Stimulated activated CD8-positive, alpha-beta memory T cell treated with anti-CD3 and anti-CD28 coated beads, Interleukin-7, amount 100 ng/mL, for 48 hours (primary cell): Measurements from ENCODE around the gene RUFY4.
"Not testable (repeated sequence)": the region's sequence is repeated elsewhere in the genome, so short reads cannot be mapped to it uniquely, and the experiment has no call there.

Source experiments
- DNase-seq, 2 donors: peaks; one replicate each; pipeline ENCODE4 v3.0.0-alpha.2; 2020; ENCODE audit warnings: low read depth in 1 of 2; ENCODE audit errors: extremely low read depth in 1 of 2

The RUFY4 gene

GRCh38 chr2:218081695-218082094, 12.6 kb downstream of the RUFY4 start:
- no peak for DNase-seq

- no peak for DNase-seq
Measured at GRCh38 chr2:218082586-218083351, 13.7 kb downstream of the RUFY4 start.

DNA sequence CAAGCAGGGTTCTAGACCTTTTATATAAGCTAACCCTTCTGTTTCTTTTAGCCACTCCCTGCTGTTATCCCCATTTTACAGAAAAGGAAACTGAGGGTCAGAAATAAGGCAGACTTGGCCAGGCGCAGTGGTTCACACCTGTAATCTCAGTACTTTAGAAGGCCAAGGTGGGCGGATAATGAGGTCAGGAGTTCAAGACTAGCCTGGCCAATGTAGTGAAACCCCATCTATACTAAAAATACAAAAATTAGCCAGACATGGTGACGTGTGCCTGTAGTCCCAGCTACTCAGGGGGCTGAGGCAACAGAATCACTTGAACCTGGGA, 14.3 kb downstream of the RUFY4 start:
- DNase-seq: no peak

DNA sequence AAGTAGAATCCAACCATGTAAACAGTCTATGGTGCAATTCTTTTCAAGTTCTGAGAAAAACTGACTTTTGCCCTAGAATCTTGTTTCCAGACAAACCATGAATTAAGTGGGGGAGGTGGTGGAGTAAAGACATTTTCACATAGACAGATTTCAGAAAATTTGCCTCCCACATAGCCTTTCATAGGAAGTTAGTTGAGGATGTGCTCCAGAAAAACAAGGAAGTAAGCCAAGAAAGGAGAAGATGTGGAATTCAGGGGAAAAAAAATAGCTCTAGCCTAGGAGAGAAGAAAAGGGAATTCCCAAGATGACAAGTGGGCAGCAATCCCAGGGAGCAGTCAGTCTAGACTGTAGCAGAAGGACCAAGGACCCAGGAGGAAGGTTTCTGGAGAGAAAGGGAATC, 17.4 kb downstream of the RUFY4 start:
- DNase-seq: no peak

DNA sequence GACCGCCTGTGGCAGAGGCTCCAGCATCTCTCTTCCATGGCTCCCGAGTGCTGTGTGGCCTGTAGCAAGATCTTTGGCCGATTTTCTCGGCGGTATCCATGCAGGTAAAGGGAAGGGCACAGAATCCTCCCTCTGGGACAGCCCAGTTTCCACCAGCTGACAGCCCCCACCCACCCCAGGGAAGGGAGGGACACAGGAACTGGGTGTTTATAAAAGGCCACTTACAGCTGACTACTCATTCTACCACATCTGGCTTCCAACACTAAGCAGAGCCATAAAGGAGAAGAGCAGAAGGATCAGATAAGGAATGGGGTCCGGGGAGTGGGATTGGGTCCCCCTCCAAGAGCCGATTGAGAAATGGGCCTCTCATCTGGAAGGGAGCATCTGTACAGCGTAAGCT, 20.2 kb downstream of the RUFY4 start:
- no peak for DNase-seq

- DNase-seq: no peak
Measured at GRCh38 chr2:218091746-218092145, 22.7 kb downstream of the RUFY4 start.

DNA sequence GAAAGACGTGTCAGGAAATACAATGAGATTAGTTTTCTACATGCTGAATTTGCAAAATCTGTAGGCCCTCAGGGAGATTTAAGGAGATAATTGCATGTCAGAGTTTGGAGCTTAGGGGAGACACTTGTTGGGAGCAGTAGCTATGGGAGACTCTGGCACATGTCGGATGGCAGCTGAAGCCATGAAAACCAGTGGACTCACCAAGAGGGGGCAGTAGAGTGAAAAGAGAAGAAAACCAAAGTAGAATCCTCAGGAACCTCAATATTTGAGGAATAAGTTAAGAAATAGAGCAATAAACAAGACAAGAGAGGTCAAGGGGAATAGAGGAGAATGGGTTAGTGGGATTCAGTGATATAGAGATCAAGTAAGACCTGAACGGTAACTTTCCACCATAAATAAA, 24.8 kb downstream of the RUFY4 start:
- DNase-seq: no peak

GRCh38 chr2:218095853-218096252, 26.8 kb downstream of the RUFY4 start:
- no peak for DNase-seq

- DNase-seq: no peak
Measured at GRCh38 chr2:218097975-218098374, 28.9 kb downstream of the RUFY4 start.

DNA sequence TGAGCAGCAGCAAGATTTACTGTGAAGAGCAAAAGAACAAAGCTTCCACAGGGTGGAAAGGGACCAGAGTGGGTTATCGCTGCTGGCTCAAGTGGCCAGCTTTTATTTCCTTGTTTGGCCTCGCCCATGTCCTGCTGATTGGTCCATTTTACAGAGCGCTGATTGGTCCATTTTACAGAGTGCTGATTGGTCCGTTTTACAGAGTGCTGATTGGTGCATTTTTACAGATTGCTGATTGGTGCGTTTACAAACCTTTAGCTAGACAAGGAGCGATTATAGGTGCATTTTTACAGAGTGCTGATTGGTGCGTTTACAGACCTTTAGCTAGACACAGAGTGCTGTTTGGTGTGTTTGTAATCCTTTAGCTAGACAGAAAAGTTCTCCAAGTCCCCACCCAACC, 39.8 kb downstream of the RUFY4 start:
- not testable (repeated sequence) for DNase-seq

DNA sequence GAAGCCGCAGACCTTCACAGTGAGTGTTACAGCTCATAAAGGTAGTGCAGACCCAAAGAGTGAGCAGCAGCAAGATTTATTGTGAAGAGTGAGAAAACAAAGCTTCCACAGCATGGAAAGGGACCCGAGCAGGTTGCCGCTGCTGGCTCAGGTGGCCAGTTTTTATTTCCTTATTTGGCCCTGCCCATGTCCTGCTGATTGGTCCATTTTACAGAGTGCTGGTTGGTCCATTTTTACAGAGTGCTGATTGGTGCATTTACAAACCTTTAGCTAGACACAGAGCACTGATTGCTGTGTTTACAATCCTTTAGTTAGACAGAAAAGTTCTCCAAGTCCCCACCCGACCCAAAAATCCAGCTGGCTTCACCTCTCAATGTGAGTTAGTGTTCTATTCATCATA, 52.7 kb downstream of the RUFY4 start:
- DNase-seq: not testable (repeated sequence)

- DNase-seq: not testable (repeated sequence)
Measured at GRCh38 chr2:218122286-218122685, 53.2 kb downstream of the RUFY4 start.

- DNase-seq: no peak
Measured at GRCh38 chr2:218123986-218124385, 54.9 kb downstream of the RUFY4 start.

GRCh38 chr2:218125095-218125494, 56.0 kb downstream of the RUFY4 start:
- no peak for DNase-seq

DNA sequence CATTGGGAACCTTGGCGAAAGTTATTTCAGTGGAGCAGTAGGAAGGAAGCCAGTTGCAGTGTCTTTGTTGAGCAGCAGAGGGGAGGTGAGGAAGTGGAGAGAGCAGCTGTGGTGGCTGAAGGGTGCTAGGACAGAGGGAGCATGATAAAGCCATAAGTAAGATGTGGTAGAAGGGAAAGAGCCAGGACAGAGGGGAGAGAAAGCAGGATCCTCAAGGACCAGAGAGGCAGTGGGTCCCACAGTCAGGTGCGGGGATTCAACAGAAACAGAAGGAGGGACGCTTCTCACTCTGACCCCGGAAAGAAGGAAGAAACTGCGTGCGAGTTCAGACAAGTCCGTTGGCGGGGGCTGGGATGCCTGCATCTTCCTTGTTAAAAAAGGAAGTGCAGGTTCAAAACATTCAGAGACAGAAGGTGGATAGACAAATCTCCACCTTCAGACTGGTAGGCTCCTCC, 56.6 kb downstream of the RUFY4 start, which contains the start of gene CXCR2:
Gene CXCR2, plus strand, starts transcription at position 403 of the 455 bp plus-strand sequence. CDS start 8,774 bp downstream, outside the sequence.
- no peak for DNase-seq

DNA sequence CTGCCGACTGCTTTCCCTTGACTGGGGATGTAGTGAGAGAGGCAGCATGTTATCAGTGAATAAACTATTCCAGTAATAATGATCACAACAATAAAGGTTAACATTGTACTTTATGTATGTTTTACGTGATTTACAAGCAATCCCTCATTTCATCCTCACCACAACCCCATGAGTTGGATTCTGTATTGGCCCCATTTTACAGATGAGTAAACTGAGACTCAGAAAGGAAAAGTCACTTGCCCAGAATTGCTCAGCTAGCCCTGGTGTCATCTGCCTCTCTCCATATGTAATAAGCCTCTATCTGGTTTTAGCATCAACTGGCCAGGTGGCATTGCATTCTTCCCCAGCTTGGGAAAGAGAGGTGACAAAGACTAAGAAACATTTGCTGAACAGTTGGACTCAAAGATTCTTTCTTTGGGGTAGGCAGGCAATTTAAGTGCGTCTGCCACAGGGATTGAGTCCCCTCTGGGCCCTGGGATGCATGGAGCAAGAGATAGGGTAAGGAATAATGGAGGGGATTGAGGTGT, 58.9 kb downstream of the RUFY4 start:
- DNase-seq: no peak

GRCh38 chr2:218128781-218129457, 59.9 kb downstream of the RUFY4 start:
- DNase-seq: no peak

- DNase-seq: no peak
Measured at GRCh38 chr2:218129458-218130135, 60.5 kb downstream of the RUFY4 start.

GRCh38 chr2:218130377-218130776, 61.3 kb downstream of the RUFY4 start:
- no peak for DNase-seq

DNA sequence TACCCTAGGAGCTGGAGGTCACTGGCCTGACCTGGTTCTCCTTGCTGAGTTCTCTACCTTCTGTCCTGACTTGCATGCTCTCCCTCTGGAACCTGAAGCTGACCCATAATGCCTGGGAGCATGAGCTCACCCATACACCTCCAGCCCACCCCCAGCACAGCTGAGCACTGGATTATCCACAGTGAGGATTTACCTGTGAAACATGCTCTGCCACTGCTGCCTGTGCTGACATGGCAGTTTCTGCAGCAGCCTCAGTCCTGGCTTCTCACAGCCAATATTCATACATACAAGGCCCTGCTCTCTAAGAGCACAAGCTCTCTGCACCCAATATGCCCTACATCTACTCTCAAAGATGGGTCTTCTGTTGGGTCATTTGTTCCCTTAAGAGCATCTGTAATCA, 61.8 kb downstream of the RUFY4 start:
- no peak for DNase-seq

GRCh38 chr2:218137514-218137913, 68.5 kb downstream of the RUFY4 start:
- no peak for DNase-seq

DNA sequence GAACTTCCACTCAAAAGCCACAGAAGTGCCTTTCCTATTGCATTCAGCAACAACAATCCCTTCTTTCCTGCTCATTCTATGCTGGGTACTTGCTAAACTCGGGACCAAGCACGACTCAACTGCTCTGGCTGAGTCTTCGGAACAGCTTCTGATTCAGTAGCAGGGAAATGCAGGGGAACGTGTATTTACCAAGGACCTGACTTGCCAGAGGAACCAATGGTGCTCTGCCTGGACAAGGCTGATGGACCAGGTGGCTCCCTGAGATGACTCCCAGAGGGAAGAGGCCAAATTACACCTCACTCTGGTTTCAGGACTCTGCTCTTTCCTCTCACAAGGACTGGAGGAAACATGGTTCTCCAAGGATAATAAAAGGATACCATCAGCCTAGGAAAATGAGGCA, 69.0 kb downstream of the RUFY4 start:
- no peak for DNase-seq
